Left renal pelvis (tissue), 4 donors: Measurements from ENCODE around the gene HPCAL1. TPM values are rescaled to one million over a fixed set of nuclear protein-coding genes. Genes with fewer than 3 reads are reported as not detected.

Experiments
- DNase-seq, 4 donors: peaks; one replicate each; pipeline ENCODE4 v3.0.0-alpha.2; 2013; ENCODE audit warnings: low read depth in 4 of 4, low spot score in 3 of 4
- polyA plus RNA-seq, 4 donors: library from polyadenylated mRNA; unstranded; fragments of 120-200 nt; gene quantifications; one replicate each; pipeline ENCODE4 v1.2.1, GENCODE V29; 2013; ENCODE audit not compliant: insufficient read length in 4 of 4

Gene HPCAL1
- polyA plus RNA-seq, 4 donors, result 10.9 to 35.4 (median 23.2) TPM

GRCh38 chr2:10363861-10364610 is 61.3 kb downstream of the HPCAL1 start:
- no peak for DNase-seq

- DNase-seq, result no peak
Measured at GRCh38 chr2:10365412-10365811, 62.7 kb downstream of the HPCAL1 start.

GRCh38 chr2:10366601-10367270 is 64.0 kb downstream of the HPCAL1 start:
- no peak for DNase-seq

GRCh38 chr2:10367472-10368439 is 65.1 kb downstream of the HPCAL1 start:
- DNase-seq, result no peak

GRCh38 chr2:10368491-10369231 is 66.0 kb downstream of the HPCAL1 start:
- no peak for DNase-seq

GRCh38 chr2:10369269-10370255 is 66.9 kb downstream of the HPCAL1 start:
- no peak for DNase-seq

GRCh38 chr2:10370390-10370789 is 67.7 kb downstream of the HPCAL1 start:
- no peak for DNase-seq

- no peak for DNase-seq
Measured at GRCh38 chr2:10370895-10371294, 68.2 kb downstream of the HPCAL1 start.

GRCh38 chr2:10371441-10372196 is 68.9 kb downstream of the HPCAL1 start:
- no peak for DNase-seq

DNA sequence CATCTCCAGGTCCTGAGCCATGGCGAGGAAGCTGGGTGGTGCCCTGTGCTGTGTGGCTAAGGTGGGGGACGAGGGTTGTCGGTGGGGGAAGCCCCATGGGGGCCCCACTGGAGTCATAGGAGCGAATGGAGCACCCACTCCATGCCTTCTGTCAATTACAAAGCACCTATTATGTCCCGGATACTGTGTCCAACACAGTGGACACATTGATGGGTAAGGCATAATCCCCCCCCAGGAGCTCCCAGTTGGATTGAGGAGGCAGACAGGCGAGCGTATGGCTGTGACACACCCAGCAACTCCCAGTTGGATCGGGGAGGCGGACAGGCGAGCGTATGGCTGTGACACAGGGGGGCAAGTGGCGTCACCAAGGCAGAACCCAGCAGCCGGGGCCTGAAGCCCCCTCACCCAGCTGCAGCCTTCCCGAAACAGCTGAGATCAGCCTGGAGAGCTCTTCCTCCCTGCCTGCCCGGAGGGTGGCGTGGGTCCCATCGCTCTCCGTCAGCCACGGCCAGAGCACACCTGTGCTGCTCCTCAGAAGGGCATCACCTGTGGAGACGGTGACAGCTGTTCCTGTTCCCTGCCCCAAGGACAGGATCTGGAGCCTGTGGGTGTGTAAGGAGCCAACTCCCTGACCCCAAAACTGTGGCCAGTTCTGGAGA is 69.6 kb downstream of the HPCAL1 start:
- DNase-seq, result no peak

GRCh38 chr2:10372862-10373240 is 70.1 kb downstream of the HPCAL1 start:
- DNase-seq, result no peak

GRCh38 chr2:10373931-10374330 is 71.2 kb downstream of the HPCAL1 start:
- no peak for DNase-seq

- DNase-seq, result no peak
Measured at GRCh38 chr2:10374362-10374943, 71.7 kb downstream of the HPCAL1 start.

GRCh38 chr2:10375570-10376281 is 73.0 kb downstream of the HPCAL1 start:
- DNase-seq, result no peak

- DNase-seq, result no peak
Measured at GRCh38 chr2:10377052-10377746, 74.5 kb downstream of the HPCAL1 start.

DNA sequence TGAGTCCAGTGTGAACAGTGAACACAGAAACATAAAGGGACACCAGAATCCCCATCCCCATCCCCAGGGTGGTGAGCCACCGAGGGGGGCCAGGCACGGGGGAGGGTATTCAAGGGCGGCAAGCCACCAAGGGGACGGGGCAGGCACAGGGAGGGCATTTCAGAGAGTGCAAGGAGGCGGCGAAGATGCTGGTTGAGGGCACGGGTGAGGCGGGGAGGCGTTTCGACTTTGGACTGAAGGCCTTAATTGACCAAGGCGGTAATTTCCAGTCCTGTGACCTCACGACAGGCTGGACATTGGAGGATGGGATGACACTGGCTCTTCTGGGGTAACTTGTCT is 75.0 kb downstream of the HPCAL1 start:
- DNase-seq, result no peak

DNA sequence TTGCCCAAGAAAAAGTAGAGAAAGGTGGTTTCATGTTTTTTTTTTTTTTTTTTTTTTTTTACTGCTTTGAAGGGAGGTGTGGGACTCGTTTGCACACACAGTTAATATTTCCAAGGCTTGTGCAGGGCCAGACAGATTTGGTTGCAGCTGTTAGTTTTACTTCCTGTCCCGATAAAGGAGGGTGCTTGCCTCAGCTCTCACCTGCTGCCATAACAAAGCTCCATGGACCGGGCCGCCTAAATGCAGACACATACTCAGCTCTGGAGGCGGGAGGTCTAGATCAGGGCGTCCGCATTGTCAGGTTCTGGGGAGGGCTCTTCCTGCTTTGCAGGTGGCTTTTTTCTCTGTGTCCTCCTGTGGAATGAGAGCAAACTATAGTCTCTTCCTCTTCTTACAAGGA is 75.5 kb downstream of the HPCAL1 start:
- DNase-seq, result no peak
